Endothelial cell of umbilical vein (primary cell): ENCODE measurements around the gene PIM1.

Experiments
- CTCF ChIP-seq, 2 donors: IDR thresholded peaks; 1 replicate in 1 of 2; 2 replicates in 1 of 2; pipeline ENCODE4 v1.5.1; 2011; ENCODE audit warnings: low read length in 2 of 2, mild to moderate bottlenecking in 2 of 2, moderate library complexity in 2 of 2, control low read depth in 1 of 2, inconsistent platforms in 1 of 2, low read depth in 1 of 2; ENCODE audit not compliant: insufficient read depth in 1 of 2; ENCODE audit errors: extremely low read depth in 1 of 2
- EZH2 ChIP-seq: IDR thresholded peaks from 2 replicates; pipeline ENCODE4 v1.6.1; 2012; ENCODE audit warnings: borderline replicate concordance, low read depth, mild to moderate bottlenecking, moderate library complexity, low read length, inconsistent platforms; ENCODE audit not compliant: severe bottlenecking
- MAX ChIP-seq: IDR thresholded peaks from 2 replicates; pipeline ENCODE4 v1.6.1; 2011; ENCODE audit not compliant: insufficient read depth, insufficient read length
- MYC ChIP-seq: IDR thresholded peaks from one replicate; pipeline ENCODE4 v1.6.1; 2011; ENCODE audit warnings: mild to moderate bottlenecking, low read depth, low read length
- POLR2AphosphoS5 ChIP-seq: IDR thresholded peaks from 2 replicates; pipeline ENCODE4 v1.6.1; 2012; ENCODE audit warnings: low read depth, mild to moderate bottlenecking, control low read depth, low read length, moderate library complexity; ENCODE audit not compliant: insufficient read depth

GRCh38 chr6:37200085-37200484 lies 30.1 kb downstream of the PIM1 start:
- no peak for TF ChIP-seq MAX
- TF ChIP-seq CTCF (IDR thresholded peaks at IDR 0.05; ENCODE audit: extremely low read depth in 1 of 2, insufficient read depth in 1 of 2, low read depth in 1 of 2, low read length in 2 of 2) = no peak
- no peak for TF ChIP-seq POLR2AphosphoS5
- TF ChIP-seq EZH2 = no peak
- no peak for TF ChIP-seq MYC
